ENCODE measurements around the gene TPST2.

TPST2 gene

DNA sequence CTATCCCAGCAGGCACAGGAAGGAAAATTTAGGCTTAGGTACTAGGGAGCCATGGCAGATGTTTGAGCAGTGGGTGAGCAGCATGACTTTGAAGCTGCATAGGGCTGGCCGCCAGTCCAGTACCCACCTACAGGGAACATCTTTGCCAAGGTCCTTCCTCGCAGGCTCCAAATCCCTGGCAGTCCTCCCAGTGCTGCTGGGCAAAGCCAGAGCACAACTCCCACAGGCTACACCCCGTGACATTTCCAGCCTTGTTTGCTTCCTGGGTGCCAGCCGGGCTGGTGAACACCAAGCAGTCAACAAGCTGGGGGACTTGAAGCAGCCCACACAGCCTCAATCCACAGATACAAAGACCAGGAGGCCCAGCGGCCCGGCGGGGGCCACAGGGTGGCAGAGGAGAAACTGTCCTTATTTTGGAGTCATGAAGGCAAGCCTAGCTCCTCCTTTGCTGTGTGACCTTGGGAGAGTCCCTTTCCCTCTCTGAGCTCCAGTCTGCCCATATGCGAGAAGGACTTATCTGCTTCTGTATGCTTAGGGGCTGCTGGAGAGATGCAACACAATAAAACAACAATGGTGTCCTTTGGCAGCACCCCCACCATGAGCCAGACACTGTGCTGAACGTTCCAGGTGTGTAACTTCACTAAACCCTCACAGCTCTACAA is 28.0 kb downstream of the TPST2 start:
- no peak overlapping the region for H3K4me3 ChIP-seq
- no peak for DNase-seq (ENCODE audit: low read depth, low spot score)
- no peaks in the 10 kb centered on the region for H3K9me3 ChIP-seq (ENCODE audit: low read depth, low read length)
- no peak overlapping the region for H3K27ac ChIP-seq
- H3K9ac ChIP-seq (ENCODE audit: insufficient read length), result no peak overlapping the region
- no peaks in the 10 kb centered on the region for H3K36me3 ChIP-seq (ENCODE audit: insufficient read depth, low read length)
- no peak for TF ChIP-seq POLR2AphosphoS5 (IDR thresholded peaks at IDR 0.05; ENCODE audit: borderline replicate concordance, low read depth, low read length)
- TF ChIP-seq FOXP2 (optimal IDR thresholded peaks at IDR 0.05; ENCODE audit: control extremely low read depth, extremely low read length, insufficient read depth), result no peak
- TF ChIP-seq EZH2 (IDR thresholded peaks at IDR 0.05), result no peak

DNA sequence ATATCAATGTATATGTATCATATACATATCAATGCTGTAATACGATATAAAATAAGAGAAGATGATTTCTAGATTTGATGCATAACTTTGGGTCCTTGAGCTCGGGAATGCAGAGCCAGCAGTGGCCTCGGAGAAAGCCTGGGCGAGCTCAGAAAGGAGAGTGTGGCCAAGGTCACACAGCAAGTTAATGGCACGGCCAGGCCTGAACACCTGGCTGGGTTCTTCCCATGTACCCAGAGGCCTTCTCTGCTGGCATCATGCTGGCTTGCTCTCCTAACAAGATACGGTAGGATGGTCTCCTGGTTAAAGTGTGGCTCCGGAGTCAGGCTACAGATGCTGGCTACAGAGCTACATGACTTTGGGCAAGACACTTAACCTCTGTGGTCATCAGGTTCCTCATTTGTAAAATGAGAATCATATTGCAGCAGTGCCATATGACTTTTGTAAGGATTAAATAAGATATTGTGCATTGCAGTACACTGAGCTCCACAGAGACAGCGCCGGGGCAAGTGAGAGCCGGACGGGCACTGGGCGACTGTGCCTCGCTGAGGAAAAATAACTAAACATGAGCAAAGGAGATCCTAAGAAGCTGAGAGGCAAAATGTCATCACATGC is 29.9 kb downstream of the TPST2 start:
- TF ChIP-seq FOXP2 (optimal IDR thresholded peaks at IDR 0.05; ENCODE audit: control extremely low read depth, extremely low read length, insufficient read depth) (no peak), POLR2AphosphoS5 (IDR thresholded peaks at IDR 0.05; ENCODE audit: borderline replicate concordance, low read depth, low read length) (no peak), EZH2 (IDR thresholded peaks at IDR 0.05) (no peak)
- DNase-seq (ENCODE audit: low read depth, low spot score), result no peak
- no peak overlapping the region for H3K9ac ChIP-seq (ENCODE audit: insufficient read length)
- no peak overlapping the region for H3K4me3 ChIP-seq
- H3K27ac ChIP-seq, result no peak overlapping the region
- no peaks in the 10 kb centered on the region for H3K9me3 ChIP-seq (ENCODE audit: low read depth, low read length)
- no peaks in the 10 kb centered on the region for H3K36me3 ChIP-seq (ENCODE audit: insufficient read depth, low read length)

DNA sequence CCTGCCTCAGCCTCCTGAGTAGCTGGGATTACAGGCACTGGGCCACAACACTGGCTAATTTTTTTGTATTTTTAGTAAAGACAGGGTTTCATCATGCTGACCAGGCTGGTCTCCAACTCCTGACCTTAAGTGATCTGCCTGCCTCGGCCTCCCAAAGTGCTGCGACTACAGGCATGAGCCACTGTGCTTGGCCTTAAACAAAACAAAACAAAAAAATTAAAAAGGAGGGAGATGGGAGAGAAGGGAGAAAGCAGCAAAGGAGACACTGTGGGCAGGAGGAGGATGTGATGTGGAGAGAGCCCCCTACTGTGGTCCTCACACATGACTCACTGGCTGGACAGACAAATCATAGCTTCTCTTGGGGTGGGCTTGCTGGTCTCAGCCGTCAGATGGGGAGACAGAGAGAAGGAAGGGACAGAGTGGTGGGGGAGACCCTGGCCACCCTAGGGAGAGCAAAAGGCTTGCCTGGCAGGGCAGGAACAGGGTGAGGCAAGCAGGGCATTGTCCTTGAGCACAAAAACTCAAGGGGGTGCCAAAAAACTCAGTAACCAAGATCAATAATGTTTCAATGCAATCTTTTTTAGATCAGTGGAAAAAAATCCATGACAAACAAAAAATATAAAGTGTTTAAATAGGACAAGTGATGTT is 31.6 kb downstream of the TPST2 start:
- no peak for TF ChIP-seq FOXP2 (optimal IDR thresholded peaks at IDR 0.05; ENCODE audit: control extremely low read depth, extremely low read length, insufficient read depth)
- no peak for TF ChIP-seq EZH2 (IDR thresholded peaks at IDR 0.05)
- TF ChIP-seq POLR2AphosphoS5 (IDR thresholded peaks at IDR 0.05; ENCODE audit: borderline replicate concordance, low read depth, low read length), result no peak

DNA sequence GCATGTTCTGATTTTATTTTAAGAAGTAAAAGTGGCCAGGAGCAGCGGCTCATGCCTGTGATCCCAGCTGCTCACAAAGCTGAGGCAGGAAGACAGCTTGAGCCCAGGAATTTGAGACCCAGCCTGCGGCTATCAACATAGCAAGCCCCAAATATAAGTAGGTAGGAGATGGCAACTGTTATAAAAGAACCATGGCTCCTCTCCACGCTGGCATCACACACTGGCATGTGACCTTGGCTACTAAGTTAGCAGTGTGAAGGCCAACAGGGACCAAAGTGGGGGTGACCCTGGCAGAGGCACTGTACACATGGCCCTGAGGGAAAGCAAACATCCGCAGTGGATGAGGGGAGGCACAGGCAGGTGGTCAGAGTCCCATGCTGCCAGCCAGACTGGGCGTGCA is 33.0 kb downstream of the TPST2 start:
- Histone ChIP-seq H3K9ac (ENCODE audit: insufficient read length) (no peak overlapping the region), H3K9me3 (ENCODE audit: low read depth, low read length) (no peaks in the 10 kb centered on the region), H3K27ac (no peak overlapping the region), H3K36me3 (ENCODE audit: insufficient read depth, low read length) (no peaks in the 10 kb centered on the region), H3K4me3 (no peak overlapping the region)
- DNase-seq (ENCODE audit: low read depth, low spot score), result no peak
- TF ChIP-seq FOXP2 (optimal IDR thresholded peaks at IDR 0.05; ENCODE audit: control extremely low read depth, extremely low read length, insufficient read depth), result no peak
- no peak for TF ChIP-seq POLR2AphosphoS5 (IDR thresholded peaks at IDR 0.05; ENCODE audit: borderline replicate concordance, low read depth, low read length)
- TF ChIP-seq EZH2 (IDR thresholded peaks at IDR 0.05), result no peak

More for the DNA sequence above, 31.6 kb downstream of the TPST2 start:
- Histone ChIP-seq H3K9ac (ENCODE audit: insufficient read length) (no peak overlapping the region), H3K4me3 (no peak overlapping the region), H3K36me3 (ENCODE audit: insufficient read depth, low read length) (no peaks in the 10 kb centered on the region), H3K9me3 (ENCODE audit: low read depth, low read length) (no peaks in the 10 kb centered on the region), H3K27ac (no peak overlapping the region)
- DNase-seq (ENCODE audit: low read depth, low spot score), result no peak

DNA sequence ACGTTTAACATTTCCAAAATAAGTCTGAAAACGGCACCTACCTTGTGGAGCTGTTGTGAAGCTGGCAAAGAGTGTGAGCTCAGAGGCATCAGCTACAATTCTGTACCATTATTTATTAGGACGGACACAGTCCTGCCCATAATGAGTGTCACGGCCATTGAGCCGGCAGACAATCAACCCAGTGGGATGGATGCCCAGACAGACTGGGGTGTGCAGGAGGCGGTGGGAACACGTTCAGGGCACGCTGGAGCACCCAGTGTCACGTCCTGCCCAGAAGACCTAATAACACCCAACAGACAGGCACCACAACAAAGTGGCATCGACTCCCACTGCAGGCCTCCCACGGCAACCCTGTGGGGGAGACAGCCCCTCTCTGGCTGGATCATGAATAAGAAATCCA is 34.5 kb downstream of the TPST2 start:
- no peak overlapping the region for H3K4me3 ChIP-seq
- no peak for TF ChIP-seq EZH2 (IDR thresholded peaks at IDR 0.05)
- TF ChIP-seq POLR2AphosphoS5 (IDR thresholded peaks at IDR 0.05; ENCODE audit: borderline replicate concordance, low read depth, low read length), result no peak
- no peak for TF ChIP-seq FOXP2 (optimal IDR thresholded peaks at IDR 0.05; ENCODE audit: control extremely low read depth, extremely low read length, insufficient read depth)

DNA sequence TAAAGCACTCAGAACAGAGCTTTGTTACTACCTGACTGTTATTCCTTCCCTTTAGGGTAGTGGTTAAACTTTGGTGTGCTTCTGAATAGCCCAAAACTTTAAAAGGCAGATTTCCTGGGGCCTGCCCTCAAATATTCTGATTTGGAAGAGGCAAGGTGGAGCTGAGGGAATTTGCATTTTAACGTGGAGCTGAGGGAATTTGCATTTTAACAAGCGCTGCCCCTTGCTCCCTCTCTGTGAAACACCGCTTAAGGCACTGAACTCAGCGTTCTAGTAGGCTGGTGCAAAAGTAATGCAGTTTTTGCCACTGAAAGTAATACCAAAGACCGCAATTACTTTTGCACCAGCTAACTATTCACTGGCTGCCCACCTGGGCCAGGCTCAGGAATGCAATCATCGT is 35.0 kb downstream of the TPST2 start:
- TF ChIP-seq EZH2 (IDR thresholded peaks at IDR 0.05), result no peak
- no peak for TF ChIP-seq FOXP2 (optimal IDR thresholded peaks at IDR 0.05; ENCODE audit: control extremely low read depth, extremely low read length, insufficient read depth)
- TF ChIP-seq POLR2AphosphoS5 (IDR thresholded peaks at IDR 0.05; ENCODE audit: borderline replicate concordance, low read depth, low read length), result no peak
- no peaks in the 10 kb centered on the region for H3K36me3 ChIP-seq (ENCODE audit: insufficient read depth, low read length)
- H3K9ac ChIP-seq (ENCODE audit: insufficient read length), result no peak overlapping the region
- no peak overlapping the region for H3K27ac ChIP-seq
- H3K4me3 ChIP-seq, result no peak overlapping the region
- no peaks in the 10 kb centered on the region for H3K9me3 ChIP-seq (ENCODE audit: low read depth, low read length)
- no peak for DNase-seq (ENCODE audit: low read depth, low spot score)

More for the DNA sequence above, 34.5 kb downstream of the TPST2 start:
- no peak overlapping the region for H3K9ac ChIP-seq (ENCODE audit: insufficient read length)
- no peak overlapping the region for H3K27ac ChIP-seq
- no peak for DNase-seq (ENCODE audit: low read depth, low spot score)
- H3K9me3 ChIP-seq (ENCODE audit: low read depth, low read length), result no peaks in the 10 kb centered on the region
- H3K36me3 ChIP-seq (ENCODE audit: insufficient read depth, low read length), result no peaks in the 10 kb centered on the region

DNA sequence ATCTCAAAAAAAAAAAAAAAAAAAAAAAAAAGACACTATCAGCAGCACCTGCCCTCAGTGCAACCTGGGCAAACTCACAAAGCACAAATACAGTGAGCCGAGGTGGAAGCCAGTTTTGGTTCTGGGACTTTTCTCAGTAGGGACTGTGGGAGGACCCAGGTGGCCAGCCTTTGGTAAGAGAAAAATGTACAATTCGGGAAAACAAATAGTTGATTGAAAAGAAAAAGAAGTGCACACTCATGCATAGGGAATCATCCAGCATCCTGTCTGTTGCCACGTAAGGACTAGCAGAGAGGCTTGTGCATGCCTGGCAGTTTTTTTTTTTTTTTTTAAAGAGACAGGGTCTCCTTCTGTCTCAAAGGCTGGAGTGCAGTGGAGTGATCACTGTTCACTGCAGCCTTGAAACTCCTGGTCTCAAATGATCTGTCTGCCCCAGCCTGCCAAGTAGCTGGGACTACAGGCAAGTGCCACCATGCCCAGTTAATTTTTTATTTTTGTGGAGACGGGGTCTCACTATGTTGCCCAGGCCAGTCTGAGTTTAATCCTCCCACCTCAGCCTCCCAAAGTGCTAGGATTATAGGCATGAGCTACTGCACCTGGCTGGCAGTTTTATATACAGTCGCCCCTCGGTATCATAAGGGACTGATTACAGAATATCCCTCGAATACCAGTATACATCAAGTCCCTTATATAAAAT is 36.7 kb downstream of the TPST2 start:
- no peak for DNase-seq (ENCODE audit: low read depth, low spot score)
- Histone ChIP-seq H3K9ac (ENCODE audit: insufficient read length) (no peak overlapping the region), H3K36me3 (ENCODE audit: insufficient read depth, low read length) (no peaks in the 10 kb centered on the region), H3K27ac (no peak overlapping the region), H3K4me3 (no peak overlapping the region), H3K9me3 (ENCODE audit: low read depth, low read length) (no peaks in the 10 kb centered on the region)
- TF ChIP-seq POLR2AphosphoS5 (IDR thresholded peaks at IDR 0.05; ENCODE audit: borderline replicate concordance, low read depth, low read length) (no peak), EZH2 (IDR thresholded peaks at IDR 0.05) (no peak), FOXP2 (optimal IDR thresholded peaks at IDR 0.05; ENCODE audit: control extremely low read depth, extremely low read length, insufficient read depth) (no peak)

DNA sequence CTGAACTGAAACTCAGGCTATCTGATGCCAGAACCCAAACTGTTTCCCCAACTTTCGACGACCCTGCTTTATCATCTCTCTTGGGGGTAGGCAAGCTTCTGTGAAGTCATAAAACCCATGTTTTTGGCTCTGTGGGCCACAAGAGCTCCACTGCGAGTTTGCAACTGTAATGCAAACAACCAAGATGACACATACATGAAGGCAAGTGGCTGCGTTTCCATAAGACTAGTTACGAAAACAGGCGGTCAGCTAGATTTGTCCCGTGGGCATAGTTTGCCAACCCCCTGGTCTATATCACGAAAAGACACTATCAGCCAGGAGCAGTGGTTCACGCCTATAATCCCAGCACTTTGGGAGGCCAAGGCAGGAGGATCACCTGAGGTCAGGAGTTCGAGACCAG is 37.5 kb downstream of the TPST2 start:
- Histone ChIP-seq H3K4me3 (no peak overlapping the region), H3K9ac (ENCODE audit: insufficient read length) (no peak overlapping the region), H3K9me3 (ENCODE audit: low read depth, low read length) (no peaks in the 10 kb centered on the region), H3K27ac (no peak overlapping the region), H3K36me3 (ENCODE audit: insufficient read depth, low read length) (no peaks in the 10 kb centered on the region)
- no peak for TF ChIP-seq FOXP2 (optimal IDR thresholded peaks at IDR 0.05; ENCODE audit: control extremely low read depth, extremely low read length, insufficient read depth)
- no peak for TF ChIP-seq POLR2AphosphoS5 (IDR thresholded peaks at IDR 0.05; ENCODE audit: borderline replicate concordance, low read depth, low read length)
- no peak for TF ChIP-seq EZH2 (IDR thresholded peaks at IDR 0.05)
- no peak for DNase-seq (ENCODE audit: low read depth, low spot score)
